Calu3 (cell line): ENCODE data around the gene AKAP11. TPM values are rescaled to one million over a fixed set of nuclear protein-coding genes. Genes with fewer than 3 reads are reported as not detected.

Source experiments
- BruUV-seq: library from RNA; stranded (reverse); fragments of 400-500 nt; replicated peaks from 2 replicates; lab custom pipeline; 2021; lab: Mats Ljungman, UMichigan
- CTCF ChIA-PET: fragments of 300-600 bp; sonication (Branson Sonifier 250); formaldehyde crosslinking; loops from one replicate; lab custom pipeline; 2022; ENCODE audit warnings: antibody characterized with exemption; lab: Charles Lee
- DNase-seq: peaks from one replicate; pipeline ENCODE4 v3.0.0; 2022
- H3K27ac Mint-ChIP-seq: one replicate; pipeline ENCODE4 v1.8.0; 2022; ENCODE audit warnings: mixed read lengths; ENCODE audit not compliant: unreplicated experiment
- H3K27me3 Mint-ChIP-seq: one replicate; pipeline ENCODE4 v1.8.0; 2022; ENCODE audit warnings: mixed read lengths; ENCODE audit not compliant: unreplicated experiment
- H3K36me3 Mint-ChIP-seq: one replicate; pipeline ENCODE4 v1.8.0; 2022; ENCODE audit warnings: mild to moderate bottlenecking, moderate library complexity, mixed read lengths; ENCODE audit not compliant: insufficient read depth, unreplicated experiment
- H3K4me1 Mint-ChIP-seq: one replicate; pipeline ENCODE4 v1.8.0; 2022; ENCODE audit warnings: mild to moderate bottlenecking, low read depth, mixed read lengths; ENCODE audit not compliant: unreplicated experiment
- H3K4me3 Mint-ChIP-seq: one replicate; pipeline ENCODE4 v1.8.0; 2022; ENCODE audit warnings: mild to moderate bottlenecking, low read depth, moderate library complexity, mixed read lengths; ENCODE audit not compliant: unreplicated experiment
- H3K9me3 Mint-ChIP-seq: one replicate; pipeline ENCODE4 v1.8.0; 2022; ENCODE audit warnings: low read depth, mixed read lengths; ENCODE audit not compliant: unreplicated experiment
- CTCF ChIP-seq: fragments of 200-600 bp; IDR thresholded peaks from one replicate; pipeline ENCODE4 v1.8.0; 2022; ENCODE audit warnings: antibody characterized with exemption; ENCODE audit not compliant: unreplicated experiment
- intact Hi-C: fragments of 100-400 bp; cut with micrococcal nuclease; formaldehyde crosslinking; loops from one replicate; pipeline ENCODE4 v1.10.0; 2022; ENCODE audit not compliant: unreplicated experiment
- total RNA-seq: library from RNA; stranded (reverse); gene quantifications from 2 replicates; pipeline ENCODE4 v1.2.3, GENCODE V29; 2022

Gene AKAP11
- total RNA-seq, 1 experiment from 2014 or later: 14.2 TPM

GRCh38 chr13:42276683-42277082 is 4.7 kb downstream of the AKAP11 start:
- Mint-ChIP-seq H3K4me1 (peaks cover 11% of the 10 kb centered on the region), H3K27ac (no peak overlapping the region), H3K9me3 (no peaks in the 10 kb centered on the region), H3K4me3 (no peak overlapping the region), H3K27me3 (no peaks in the 10 kb centered on the region), H3K36me3 (peaks cover 11% of the 10 kb centered on the region)
- intact Hi-C loops: no loop called here
- BruUV-seq: no TSS peak
- no peak for DNase-seq
- CTCF ChIA-PET: interaction anchor here (0.8 kb wide), 1 partner anchor 263 kb away, joined by 3 read pairs; no protein-coding TSS in a partner anchor
- no peak for TF ChIP-seq CTCF

GRCh38 chr13:42277618-42278276 is 5.8 kb downstream of the AKAP11 start:
- no peaks in the 10 kb centered on the region for H3K27me3 Mint-ChIP-seq
- H3K4me1 Mint-ChIP-seq: peaks cover 11% of the 10 kb centered on the region
- DNase-seq: no peak
- no peak overlapping the region for H3K27ac Mint-ChIP-seq
- no peak for TF ChIP-seq CTCF
- no peak overlapping the region for H3K4me3 Mint-ChIP-seq
- intact Hi-C loops: no loop called here
- no peaks in the 10 kb centered on the region for H3K9me3 Mint-ChIP-seq
- CTCF ChIA-PET: no interaction called here
- H3K36me3 Mint-ChIP-seq: peaks cover under 1% of the 10 kb centered on the region
- no TSS peak for BruUV-seq

- DNase-seq: no peak
- no TSS peak for BruUV-seq
- CTCF ChIA-PET: no interaction called here
- H3K27ac Mint-ChIP-seq: no peak overlapping the region
- H3K4me3 Mint-ChIP-seq: no peak overlapping the region
- H3K27me3 Mint-ChIP-seq: no peaks in the 10 kb centered on the region
- intact Hi-C loops: no loop called here
- no peaks in the 10 kb centered on the region for H3K9me3 Mint-ChIP-seq
- TF ChIP-seq CTCF: no peak
- H3K4me1 Mint-ChIP-seq: peaks cover 6% of the 10 kb centered on the region
- H3K36me3 Mint-ChIP-seq: no peaks in the 10 kb centered on the region
Observed at GRCh38 chr13:42279080-42279479, 7.1 kb downstream of the AKAP11 start.

- Mint-ChIP-seq H3K27ac (no peak overlapping the region), H3K9me3 (no peaks in the 10 kb centered on the region), H3K4me1 (no peaks in the 10 kb centered on the region), H3K36me3 (no peaks in the 10 kb centered on the region), H3K27me3 (no peaks in the 10 kb centered on the region), H3K4me3 (no peak overlapping the region)
- intact Hi-C loops: no loop called here
- CTCF ChIA-PET: no interaction called here
- no TSS peak for BruUV-seq
- no peak for DNase-seq
- no peak for TF ChIP-seq CTCF
Observed at GRCh38 chr13:42279986-42280385, 8.0 kb downstream of the AKAP11 start.
